Measurements from ENCODE around the gene PLS3.

The PLS3 gene

DNA sequence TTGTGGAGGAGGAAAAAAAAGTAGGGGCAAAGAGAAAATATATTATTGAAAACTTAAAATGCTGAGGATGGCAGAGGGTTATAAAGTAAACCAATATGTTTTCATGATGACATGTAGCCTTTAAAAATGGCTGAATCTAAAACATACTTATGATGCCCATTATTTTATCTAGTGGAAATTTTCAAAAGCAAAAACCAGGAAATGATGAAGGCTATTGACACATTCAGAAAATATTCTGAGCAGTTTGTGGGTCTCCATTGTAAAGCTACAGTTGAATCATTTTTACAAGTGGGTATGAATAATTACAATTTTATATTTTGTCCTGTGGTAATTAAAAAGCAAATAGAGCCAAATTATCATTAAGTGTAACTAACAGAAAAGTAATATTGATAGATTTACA, 10.7 kb downstream of the PLS3 start:
- no peak for DNase-seq (ENCODE audit: low read depth in 2 of 2)

DNA sequence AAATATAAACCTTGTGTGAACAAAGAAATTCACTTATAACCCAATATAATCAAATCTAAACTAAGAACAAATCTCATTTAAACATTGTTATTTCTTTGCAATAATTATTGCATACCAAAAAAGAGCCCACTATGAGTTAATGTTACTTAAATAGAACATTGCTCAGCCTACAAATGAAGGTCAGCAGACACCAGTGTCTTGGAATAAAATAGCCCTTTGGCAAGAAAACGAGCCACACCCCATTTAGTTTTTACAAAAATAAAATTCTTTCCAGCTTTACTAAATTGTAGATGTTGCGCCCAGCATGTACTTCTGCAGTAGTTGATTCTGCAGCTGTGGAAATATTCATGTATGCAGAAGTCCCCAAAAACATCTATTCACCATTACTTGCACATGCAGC, 12.2 kb downstream of the PLS3 start:
- no peak for DNase-seq (ENCODE audit: low read depth in 2 of 2)

DNA sequence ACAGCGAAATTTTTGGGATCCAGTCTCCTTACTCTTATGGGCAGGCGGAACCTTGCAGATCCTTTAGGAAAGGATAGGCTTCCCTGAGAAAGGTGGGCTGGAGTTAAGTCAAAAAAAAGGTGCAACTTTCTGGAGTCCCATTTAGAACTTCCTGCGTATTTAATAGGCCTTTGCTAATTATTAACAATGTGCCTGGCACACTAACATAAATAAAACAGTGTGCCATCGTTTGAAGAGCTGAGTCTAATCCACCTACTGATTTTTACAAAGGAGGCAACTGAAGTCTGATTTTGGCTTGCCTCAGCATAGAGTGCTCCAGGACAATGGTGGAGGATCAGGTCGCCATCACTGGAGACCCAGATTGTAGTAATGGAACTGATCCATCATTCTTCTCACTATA, 15.7 kb downstream of the PLS3 start:
- no peak for DNase-seq (ENCODE audit: low read depth in 2 of 2)

DNA sequence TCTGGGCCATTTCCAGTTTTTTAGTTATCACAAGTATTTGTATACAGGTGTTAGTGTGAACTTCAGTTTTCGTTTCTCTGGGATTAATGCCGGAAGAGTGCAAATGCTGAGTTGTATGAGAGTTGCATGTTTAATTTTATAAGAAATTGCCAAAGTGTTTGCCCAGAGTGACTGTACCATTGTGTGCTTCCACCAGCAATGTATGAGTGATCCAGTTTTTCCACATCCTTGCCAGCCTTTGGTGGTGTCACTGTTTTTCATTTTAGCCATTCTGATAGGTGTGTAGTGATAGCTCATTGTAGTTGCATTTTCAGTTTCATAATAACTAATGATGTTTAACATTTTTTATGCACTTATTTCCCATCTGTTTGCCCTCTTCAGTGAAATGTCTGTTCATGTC, 18.4 kb downstream of the PLS3 start:
- no peak for DNase-seq (ENCODE audit: low read depth in 2 of 2)

DNA sequence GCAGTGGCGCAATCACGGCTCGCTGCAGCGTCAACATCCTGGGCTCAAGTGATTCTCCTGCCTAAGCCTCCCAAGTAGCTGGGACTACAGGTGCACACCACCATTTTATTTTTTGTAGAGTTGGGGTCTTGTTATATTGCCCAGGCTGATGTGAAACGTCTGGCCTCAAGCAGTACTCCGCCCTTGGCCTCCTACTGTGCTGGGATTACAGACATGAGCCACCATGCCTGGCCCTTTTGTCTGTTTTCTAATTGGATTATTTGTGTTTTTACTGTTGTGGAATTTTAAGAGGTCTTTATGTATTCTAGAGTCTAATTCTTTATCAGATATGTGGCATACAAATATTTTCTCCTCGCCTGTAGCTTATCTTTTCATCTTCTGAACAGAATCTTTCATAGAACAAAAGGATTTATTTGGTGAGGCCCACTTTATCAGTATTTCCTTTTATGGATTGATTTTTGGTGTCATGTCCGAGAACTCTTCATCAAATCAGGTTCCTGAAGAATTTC, 18.9 kb downstream of the PLS3 start:
- no peak for DNase-seq (ENCODE audit: low read depth in 2 of 2)

DNA sequence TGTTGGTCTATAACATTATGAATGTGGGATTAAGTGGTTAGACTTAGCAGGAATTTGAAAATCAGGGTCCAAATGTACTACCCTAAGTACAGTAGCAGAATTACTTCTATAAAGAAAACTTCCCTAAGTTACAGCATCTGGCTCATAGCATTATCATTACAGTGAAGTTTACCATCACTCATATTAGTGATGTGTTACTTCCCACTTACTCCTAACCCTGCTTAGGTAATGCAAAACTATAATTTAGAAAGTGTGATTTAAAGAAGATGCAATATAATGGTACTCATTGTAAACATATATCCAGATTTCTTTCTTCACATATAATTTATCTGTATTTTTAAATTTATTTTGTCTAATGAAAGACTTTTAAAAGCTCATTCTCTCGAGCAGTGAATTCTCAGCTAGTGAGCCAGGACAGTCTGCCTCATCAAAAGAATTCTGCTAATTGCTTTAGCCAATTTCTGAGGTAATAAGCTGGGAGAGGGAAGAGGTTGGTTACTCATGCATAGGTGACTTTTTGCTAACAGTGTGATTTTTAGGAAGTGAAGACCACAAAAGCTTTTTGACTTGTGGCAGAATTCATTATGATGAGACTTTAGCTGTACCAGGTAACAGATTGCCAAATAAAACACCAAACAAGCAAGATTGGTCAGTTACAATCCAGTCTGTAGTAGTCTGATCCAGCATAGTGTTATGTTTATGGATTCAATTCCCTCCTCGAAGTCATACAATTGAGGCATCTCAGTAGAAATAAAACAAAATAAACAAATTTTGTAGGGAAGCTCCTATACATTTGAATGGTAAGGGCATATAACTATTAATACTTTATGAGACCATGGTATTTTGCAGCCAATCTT, 21.0 kb downstream of the PLS3 start:
- no peak for DNase-seq (ENCODE audit: low read depth in 2 of 2)

DNA sequence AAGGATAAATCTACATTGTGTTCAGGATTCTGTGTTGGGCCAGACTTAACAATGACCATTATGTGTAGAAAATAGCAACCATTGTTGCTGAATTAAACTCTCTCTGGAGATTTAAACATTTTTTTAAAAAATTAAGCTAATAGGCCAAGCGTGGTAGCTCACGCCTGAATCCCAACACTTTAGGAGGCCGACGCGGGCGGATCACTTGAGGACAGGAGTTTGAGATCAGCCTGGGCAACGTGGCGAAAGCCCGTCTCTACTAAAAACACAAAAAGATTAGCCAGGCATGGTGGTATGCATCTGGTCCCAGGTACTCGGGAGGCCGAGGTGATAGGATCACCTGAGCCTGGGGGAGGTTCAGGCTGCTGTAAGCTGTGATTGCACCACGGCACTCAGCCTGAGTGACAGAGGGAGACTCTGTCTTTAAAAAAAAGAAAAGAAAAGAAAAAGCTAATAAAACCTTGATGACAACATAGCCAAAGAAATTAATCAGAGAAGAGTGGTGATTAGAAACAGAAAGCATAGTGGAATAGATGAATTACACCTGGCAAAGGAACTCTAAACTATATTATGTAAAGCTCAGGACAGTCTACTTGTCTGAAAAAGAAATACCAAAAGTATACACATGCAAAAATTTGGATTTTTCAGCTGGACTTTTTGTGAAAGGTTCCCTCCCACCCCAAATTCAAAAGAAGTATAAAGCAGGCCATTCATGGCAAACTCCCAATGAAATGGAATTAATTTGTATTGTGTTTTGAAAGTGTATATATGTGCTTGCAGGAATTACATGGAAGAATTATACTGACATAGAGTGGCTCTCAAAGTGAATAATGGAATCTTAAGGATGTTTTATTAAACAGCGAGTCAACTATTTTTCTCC, 21.9 kb downstream of the PLS3 start:
- DNase-seq (ENCODE audit: low read depth in 2 of 2), result no peak

DNA sequence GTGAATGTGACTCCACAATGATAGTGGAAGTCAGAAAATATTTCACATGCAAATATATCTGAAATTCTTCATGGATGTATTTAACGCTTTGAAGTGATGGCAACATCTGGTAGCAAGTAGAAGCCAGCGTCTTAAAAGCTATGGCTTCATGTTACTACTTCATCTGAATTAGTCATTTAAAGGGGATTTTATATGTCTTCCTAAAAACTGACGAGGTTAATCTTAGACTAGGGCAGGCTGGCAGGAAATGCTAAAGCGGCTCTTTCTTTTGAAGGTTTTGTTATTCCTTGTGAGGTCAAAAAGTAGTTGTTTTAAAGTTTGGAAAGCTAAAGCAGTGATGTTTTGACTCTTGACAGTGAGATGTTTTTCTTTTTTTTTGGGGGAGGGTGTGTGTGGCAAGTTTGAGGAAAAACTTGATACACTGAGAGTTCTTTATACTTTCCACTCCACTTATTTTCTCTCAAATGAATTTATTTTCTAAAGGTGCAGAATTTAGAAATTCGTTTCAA, 22.6 kb downstream of the PLS3 start:
- no peak for DNase-seq (ENCODE audit: low read depth in 2 of 2)

DNA sequence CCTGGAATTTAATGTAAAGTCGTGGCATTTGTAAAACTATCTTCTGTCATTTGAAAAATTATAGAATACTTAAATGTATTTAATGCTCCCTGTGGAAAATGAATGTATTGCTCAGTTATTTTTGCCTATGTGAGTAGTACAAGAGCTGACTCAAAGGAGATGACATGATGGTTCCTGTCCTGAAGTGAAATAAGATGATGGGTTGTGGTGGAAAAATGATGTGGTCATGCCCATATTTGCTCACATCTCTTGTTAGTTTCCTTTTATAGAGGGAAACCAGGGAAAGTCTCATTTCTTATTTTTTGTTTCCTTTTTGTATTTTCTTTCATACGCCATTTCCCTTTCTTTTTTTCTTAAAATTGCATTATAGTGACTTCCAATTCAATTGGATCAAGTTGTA, 23.7 kb downstream of the PLS3 start:
- no peak for DNase-seq (ENCODE audit: low read depth in 2 of 2)

DNA sequence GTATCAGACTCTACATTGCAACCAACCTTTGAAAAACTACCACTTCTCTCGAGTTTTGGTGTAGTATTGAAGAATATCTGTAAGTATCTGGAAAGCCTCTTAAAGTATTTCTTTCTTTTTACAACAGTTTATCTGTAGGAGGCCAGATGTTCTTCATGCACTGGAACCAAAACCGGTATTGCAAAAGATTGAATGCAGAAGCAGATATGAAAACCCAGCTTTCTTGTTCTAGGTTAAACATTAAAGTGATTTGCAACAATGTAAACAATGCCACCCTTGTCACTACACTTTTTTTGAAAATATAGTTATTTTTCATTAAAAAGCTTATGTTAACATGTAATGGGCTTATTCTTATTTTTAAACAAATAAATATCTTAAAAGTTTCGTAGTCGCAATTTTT, 27.2 kb downstream of the PLS3 start:
- DNase-seq (ENCODE audit: low read depth in 2 of 2), result no peak

DNA sequence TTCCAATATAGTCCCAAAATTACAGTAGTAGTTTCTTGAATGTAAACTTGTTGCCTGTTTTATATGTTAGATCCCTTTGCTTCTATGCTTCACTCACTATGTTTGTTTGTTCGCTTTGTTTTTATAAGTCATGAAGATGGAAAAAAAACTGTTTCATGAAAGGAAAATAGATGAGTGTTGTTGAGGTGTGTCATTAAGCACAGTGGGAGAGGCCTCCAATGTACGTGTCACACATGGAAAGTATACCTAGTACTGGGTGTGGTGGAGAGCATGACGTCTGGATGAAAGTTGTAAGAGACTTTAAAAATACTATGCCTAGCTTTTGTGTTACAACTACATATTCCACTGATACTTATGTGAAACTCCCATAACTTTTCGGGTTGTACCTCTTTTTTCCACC, 28.4 kb downstream of the PLS3 start:
- no peak for DNase-seq (ENCODE audit: low read depth in 2 of 2)

DNA sequence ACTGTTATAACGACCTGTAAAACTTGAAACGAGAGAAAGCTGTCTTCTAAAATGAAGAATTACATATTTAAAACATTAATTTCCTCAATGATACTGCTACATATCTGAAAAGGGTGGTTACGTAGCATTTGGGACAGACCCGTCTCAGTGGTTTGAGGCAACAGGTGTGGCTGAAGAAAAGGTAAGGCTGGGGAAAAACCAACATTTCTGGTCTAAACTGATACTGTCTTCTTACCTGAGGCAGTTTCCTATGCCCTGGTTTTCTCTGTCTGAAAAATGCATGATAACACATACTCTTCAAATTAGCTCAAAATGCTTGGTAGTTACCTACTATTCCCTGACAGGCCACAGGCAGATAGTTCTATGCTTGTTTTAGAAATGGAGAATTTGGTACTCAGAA, 30.4 kb downstream of the PLS3 start:
- DNase-seq (ENCODE audit: low read depth in 2 of 2), result no peak

DNA sequence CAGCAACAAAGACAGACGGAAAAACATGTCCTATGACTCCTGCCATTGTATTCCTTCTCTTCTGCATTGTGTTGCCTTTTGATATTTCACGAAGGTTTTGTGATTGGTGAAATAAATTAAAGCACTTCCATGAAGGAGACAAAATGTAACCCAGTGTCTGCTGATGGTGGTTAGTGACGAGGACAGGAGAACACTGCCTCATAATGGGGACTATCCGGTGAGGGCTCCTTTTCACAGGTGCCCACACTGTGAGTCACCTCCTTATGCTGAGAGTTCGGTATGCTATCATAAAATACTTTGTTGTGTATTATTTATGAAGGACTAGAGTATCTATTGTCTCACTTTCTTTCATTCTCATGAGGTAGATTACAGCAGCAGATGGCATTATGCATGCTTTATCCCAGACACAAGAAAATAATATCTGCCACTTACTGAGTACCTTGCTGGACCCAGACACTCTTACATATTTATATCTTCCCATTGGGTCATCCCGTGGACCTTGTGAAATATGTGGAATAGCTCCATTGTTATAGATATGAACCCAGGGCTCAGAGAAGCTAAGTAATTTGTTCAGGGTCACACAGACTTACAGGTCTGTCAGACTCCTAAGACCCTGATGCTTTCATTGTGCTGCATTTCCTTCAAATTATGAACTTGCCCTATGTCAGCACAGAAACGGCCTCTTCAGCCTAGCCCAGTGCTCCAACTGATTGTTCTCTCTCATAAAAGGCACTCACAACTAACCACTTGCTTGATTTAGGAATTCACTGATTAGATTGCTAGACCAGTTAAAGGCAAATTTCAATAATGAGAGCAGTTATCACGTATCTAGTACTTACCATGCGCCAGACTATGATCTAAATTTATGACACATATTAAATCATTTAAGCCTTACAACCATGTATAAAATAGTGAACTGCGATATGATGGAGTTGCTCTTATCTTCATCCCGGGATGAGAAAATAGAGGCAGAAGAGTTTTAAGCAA, 31.2 kb downstream of the PLS3 start:
- no peak for DNase-seq (ENCODE audit: low read depth in 2 of 2)

DNA sequence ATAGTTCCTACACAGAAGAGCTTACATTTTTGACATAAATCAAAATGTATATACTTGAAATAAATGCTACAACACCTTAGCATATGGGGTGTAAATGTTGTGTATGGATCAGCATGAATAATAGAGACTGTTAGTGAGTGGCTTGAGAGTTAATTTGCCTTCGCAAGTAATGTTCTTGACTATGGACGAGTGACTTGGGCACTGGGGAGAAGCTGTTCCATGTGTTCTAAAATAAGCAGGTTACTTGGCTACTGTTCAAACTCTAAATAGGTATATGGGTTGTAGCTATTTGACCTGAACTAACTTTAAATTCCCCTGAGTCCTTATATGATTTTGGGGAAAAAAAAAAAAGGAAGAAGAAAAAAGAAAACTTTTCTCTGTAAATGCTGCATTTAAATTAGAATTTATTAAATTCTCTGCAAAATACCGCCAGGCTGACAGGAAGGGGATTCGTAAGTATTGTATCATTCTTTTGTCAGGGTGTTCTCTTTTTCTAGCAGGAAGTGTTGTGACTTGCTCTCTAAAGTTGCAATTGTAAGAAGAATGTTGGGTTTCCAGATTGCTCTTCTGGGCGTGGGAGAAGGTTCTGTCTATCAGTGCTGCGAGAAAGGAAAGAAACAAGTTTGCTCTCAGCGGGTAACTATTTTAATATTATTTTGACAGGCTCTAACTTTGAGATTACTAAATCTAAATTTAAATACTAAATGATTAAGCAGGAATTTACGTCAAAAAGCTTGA, 32.2 kb downstream of the PLS3 start:
- no peak for DNase-seq (ENCODE audit: low read depth in 2 of 2)

DNA sequence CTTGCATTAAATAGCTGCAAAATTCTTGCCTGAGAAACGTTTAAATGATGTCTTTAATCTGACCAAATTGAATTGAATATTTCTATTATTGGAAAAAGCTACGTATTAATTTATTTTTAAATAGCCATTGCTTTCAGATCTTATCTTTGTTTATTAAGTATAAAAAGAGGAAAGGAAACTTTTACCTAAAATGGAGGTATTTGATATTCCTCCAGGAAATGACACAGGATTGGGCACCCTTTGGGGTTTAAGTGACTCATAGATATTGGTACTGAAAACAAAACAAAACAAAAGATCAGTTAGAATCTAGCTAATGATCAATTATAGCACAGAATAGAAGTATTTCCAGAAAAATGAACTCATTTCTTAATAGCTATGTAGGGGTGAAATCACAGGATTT, 34.1 kb downstream of the PLS3 start:
- no peak for DNase-seq (ENCODE audit: low read depth in 2 of 2)

DNA sequence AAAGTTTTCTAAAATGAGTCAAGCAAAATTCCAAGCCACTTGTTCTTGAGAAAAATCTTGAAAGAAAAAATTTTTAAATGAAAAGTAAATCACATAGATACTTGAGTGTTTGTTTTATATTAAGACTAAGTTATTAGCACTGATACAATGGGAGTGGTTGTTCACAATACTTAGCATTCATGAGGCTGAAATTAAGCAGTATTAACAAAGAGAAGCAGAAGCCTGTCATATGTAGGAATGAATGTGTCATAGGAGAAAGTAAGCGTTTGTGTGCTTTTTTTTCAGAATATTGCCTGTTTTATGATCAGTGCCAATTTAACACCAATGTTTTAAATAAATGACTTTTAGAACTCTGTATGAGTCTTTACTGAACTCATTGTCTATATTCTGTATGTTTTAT, 37.6 kb downstream of the PLS3 start:
- no peak for DNase-seq (ENCODE audit: low read depth in 2 of 2)

DNA sequence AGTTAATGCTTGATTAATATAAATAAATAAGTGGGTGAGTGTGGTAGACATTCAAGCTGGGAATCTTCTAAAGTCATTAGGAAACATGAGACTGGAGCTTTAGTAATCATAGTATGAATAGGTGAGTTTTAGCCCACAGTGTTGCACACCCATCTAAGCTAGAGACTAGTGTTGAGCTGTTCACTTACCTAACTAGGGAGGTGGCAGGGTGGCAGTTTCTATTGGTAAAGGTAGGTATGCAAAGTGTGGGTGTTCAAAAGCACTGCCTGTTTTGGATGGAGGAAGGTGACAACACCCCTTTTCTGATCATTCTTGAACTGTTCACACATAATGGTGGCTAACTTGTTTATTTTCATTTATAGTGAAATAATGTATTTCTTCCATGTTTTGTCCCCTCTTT, 41.3 kb downstream of the PLS3 start:
- no peak for DNase-seq (ENCODE audit: low read depth in 2 of 2)

DNA sequence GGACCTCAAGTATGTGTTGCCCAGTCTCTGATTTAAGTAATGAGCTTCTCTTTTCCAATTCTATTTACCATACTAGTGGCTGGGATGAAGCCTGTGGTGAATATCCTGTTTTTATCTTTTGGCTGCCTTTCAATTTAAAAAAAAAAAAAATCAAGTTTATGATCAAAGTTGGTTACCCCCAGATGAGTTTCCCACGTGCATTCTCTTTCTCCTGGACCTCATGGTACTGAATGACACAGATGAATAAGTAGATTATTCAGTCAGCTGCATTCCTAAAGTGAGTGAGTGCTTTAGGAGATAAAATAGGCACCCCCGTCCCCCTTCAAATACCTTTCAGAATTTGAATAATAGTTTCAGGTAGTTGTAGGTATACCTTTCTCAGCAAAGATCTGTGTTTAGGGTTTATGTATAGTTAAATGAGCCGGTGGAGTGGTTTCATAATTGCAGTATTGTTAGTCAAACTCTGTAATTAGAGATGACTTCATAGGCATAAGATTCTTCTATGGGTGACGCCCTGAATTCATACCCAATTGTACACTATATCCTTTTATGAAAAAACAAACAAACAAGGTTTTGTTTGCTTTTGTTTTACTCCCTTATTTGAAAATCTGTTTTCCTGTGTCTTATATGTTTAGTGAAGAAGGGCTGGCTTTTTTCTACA, 41.9 kb downstream of the PLS3 start:
- no peak for DNase-seq (ENCODE audit: low read depth in 2 of 2)

DNA sequence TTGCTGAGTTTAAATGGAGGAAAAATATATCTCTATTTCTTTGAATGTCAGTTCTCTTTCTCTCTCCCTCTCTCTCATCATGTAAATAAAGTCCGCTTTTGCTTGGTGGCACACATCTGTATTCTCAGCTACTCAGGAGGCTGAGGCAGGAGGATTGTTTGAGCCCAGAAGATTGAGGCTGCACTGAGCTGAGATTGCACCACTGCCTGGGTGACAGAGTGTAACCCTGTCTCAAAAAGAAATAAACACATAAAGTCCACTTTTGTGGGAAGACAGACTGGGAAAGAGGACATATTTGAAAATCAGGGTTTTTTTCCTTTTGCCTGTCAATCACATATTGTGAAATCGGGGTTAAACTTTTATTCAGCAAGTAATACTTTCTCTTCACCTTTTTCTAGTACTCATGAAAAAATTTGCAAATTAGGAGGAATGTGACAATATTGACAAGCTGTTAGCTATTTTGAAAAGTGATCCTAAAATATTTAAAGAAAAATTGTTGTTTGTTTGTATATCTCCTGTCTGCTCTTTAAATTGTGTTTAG, 42.6 kb downstream of the PLS3 start:
- no peak for DNase-seq (ENCODE audit: low read depth in 2 of 2)

DNA sequence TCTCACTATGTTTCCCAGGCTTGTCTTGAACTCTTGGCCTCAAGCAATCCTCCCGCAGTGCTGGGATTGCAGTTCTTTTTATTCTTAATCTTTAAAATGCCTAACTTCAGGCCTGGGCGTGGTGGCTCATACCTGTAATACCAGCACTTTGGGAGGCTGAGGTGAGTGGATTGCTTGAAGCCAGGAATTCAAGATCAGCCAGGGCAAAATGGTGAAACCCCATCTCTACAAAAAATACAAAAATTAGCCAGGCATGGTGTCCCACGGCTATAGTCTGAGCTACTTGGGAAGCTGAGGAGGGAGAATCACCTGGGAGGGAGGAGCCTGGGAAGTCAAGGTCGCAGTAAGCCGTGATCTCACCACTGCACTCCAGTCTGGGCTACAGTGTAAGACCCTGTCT, 45.9 kb downstream of the PLS3 start:
- no peak for DNase-seq (ENCODE audit: low read depth in 2 of 2)

Data from stimulated activated CD8-positive, alpha-beta memory T cell treated with anti-CD3 and anti-CD28 coated beads, Interleukin-15, amount 100 ng/mL, for 48 hours (primary cell).